Measurements from ENCODE around the gene KIF5C.

KIF5C gene

DNA sequence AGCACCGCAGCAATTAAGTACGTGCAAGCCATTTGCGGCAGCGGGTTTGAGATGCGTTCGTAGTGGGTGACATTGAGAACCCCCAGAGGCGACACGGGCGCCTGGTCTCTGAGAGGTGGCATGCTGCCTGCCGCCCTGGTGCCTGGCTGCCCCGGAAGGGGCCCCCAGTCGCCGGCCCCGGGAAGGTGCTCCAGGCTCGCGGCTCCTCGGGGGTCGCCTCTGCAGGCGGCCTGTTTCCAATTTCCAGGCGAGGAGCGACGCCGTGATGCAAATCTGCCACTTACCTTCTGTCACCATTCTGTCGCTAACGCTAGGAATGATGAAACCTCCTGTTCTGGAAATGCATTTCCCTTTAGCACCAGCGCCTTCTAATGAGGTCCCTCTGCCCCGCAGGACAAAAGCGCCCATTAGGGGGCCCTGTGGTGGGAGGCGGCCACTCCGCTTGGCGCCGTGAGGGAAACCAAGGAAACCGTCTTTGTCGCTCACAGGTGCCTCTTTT lies 13.0 kb downstream of the KIF5C start:
- no peak for DNase-seq (ENCODE audit: low read depth)

DNA sequence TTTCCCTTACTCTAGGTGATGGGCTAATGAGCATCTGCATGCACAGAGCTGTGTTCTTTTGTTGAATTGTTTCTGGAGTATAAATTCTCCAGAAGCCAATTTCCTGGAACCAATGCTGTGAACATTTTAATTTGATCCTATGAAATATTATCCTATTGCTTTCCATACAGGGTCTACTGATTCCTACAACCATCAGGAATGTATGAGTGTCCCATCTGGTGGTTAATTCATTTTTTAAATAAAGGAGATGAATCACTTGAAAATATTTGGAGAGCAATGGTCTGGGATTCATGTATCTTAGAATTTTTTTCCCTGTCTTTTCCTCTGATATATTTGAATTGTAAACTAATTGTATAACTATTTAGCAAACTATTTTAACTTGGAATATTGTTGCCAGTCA lies 14.0 kb downstream of the KIF5C start:
- no peak for DNase-seq (ENCODE audit: low read depth)

DNA sequence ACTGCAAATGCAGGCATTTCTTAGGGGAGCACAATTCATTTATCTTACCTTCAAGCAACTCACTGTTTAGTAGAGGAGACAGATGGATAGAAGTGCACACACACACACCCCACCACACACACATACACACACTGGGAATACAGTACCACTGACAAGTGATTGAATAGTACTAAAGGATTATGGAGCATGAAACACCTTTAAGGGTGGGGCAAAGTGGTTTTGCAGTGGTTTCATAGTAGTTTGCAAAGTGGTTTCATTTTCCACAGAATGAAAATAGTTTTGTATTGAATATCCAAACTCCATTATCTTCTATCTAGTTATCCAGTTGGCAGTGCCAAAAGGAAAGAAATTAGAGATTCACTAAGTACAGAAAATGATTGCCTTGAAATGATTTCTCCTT lies 18.9 kb downstream of the KIF5C start:
- DNase-seq (ENCODE audit: low read depth) = no peak

DNA sequence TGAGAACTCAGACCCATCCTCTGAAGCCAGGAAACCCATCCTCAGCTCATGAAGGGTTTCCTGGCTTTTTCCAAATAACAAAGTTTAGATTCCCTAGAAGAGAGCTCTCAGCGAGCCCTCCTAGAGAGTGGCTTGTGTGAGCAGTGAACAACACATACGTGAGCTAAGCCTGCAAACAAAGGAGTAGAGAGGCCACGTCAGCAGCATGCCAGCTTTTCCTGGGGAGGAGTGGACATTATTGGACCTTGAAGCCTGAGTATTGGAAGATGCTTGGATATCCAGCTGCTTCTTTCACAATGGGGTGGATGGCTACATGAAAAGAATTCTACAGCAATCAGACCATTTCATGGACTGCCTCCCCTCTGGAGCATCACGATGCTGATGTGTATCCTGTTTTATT lies 21.1 kb downstream of the KIF5C start:
- no peak for DNase-seq (ENCODE audit: low read depth)

DNA sequence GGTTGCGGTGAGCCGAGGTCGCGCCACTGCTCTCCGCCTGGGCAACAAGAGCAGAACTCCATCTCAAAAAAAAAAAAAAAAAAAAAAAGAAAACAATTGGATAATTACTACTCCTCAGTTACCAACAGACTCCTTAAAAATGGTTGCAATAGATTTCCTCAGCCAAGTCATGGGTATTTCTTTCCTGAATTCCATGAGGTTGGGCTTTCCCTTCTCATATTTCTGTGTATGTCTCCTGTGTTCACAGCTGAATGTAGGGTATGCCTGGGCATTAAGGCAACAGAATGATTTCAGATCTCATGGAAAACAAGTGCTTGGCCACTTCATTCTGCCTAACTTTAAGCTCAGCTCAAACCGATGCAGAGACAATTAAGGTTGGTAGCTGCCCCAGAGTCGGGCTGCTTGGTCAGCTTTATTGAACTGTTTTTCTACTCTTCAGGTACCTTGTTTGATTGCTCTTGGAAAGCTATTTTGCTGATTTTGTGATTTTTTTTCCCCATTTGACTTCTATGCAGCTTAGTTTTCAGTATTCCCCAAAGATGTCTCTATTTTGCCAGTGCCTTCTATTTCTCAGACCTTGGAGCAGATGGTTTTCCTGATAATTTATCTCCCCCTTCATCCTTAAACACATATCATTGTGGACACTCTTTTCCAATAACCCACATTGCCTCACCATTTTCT lies 24.8 kb downstream of the KIF5C start:
- DNase-seq (ENCODE audit: low read depth) = no peak

DNA sequence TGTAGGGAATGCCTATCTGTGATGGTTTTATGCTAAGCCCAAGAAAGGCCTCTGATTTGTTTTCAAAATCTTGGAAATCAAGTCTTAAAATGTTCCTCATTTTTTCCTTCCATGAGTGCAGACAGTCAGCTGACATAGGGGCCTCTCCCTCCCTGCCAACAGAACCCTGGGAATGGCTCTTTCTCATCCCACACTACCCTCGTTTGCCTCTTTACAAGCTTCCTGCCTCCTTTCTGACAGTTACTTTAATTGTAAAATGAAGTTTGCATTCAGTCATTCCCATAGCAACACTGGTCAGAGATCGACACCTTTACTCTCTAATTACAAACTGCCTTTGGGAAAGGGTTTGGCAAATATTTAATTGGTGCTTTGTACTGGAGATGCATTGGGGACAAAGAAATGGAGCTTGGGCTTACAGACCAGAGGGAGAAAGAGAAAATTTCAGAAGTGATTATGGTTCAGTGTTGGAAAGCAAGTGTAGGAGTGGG lies 25.4 kb downstream of the KIF5C start:
- no peak for DNase-seq (ENCODE audit: low read depth)

DNA sequence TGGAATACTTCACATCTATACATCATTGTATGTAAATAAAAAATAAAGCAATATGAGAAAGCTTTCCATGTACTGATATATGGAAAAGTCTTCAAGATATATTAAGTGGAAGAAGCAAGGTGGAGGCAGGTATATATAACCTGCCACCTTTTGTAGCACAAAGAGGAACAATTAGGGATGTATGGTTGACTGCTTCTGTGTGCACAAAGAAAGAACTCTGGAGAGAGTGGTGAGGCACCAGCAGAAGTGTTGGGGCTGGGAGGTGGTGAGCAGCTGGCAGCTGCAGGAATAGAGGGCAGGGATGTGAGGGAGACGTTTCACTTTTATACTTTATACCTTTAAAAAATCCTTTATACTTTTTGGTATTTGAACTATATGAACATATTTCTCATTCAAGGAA lies 26.1 kb downstream of the KIF5C start:
- DNase-seq (ENCODE audit: low read depth) = no peak

DNA sequence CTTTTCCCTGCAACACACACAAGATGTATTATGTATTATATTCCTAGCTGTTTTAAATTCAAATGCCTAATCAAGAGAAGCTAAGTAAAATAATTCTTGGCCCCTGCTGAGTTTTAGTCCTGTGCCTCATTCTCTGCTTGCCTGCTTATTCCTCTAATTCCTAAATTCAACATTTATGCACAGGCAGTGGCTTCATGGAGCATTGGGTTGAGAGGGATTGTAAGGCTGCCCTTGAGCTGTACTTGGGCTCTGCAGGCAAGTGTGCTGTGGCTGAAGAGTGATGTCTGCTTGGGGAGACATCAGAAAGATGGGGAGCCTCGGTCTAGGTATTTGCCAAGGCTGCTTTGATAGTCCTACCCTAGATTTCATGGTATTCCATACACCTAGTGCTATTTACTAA lies 27.8 kb downstream of the KIF5C start:
- no peak for DNase-seq (ENCODE audit: low read depth)

DNA sequence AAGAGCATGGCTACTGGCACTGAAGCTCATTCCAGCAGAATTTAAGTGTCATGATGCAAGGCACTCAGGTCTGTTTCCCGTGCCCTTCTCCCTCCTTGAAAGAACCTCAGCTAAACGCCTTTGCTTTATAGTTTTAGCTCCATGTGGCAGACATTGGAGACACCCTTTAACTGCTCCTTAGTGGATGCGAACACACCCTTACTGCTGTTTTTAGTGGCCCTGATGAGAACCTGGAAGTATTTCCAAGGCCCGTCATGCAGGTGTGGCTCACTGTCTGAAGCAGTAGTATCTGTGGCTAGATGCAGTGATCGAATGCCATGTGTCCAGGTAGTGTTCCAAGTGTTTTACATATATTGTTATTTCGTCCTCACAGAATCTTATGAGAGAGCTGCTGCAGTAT lies 28.3 kb downstream of the KIF5C start:
- no peak for DNase-seq (ENCODE audit: low read depth)

DNA sequence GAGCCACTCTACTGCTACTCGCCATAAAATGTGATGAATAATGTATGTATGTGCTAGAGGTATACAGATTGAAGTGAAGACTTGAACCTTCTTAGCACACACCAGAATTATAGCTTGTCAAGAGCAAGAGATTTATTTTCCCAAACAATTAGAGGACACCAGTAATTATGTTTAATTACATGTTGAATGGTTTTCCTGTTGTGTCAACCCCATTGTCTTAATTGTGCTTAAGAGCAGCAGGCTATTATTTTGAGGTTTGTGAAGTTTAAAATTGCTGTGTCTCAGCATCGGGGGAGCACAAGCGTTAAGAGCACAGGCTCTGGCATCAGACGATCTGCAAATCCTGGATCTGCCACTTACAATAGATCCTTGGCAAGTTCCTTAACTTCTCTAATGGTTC lies 29.0 kb downstream of the KIF5C start:
- no peak for DNase-seq (ENCODE audit: low read depth)

DNA sequence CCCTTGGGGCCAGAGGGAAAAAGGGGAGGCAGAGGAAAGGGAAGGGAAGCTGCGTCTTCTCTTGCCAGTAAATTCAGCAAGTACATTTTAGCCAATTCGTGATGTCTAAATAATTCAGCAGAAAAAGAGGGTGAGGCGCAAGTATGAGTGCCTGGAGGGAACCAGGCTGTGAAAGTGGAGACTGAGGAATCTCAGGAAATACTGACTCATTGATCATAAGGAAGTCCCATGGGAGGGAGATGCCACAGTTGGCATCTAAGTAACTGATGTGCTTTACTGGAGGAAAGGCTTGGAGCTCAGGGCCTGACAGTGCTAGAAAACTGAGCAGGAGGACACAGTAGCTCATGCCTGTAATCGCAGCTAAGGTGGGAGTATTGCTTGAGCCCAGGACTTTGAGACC lies 31.1 kb downstream of the KIF5C start:
- no peak for DNase-seq (ENCODE audit: low read depth)

DNA sequence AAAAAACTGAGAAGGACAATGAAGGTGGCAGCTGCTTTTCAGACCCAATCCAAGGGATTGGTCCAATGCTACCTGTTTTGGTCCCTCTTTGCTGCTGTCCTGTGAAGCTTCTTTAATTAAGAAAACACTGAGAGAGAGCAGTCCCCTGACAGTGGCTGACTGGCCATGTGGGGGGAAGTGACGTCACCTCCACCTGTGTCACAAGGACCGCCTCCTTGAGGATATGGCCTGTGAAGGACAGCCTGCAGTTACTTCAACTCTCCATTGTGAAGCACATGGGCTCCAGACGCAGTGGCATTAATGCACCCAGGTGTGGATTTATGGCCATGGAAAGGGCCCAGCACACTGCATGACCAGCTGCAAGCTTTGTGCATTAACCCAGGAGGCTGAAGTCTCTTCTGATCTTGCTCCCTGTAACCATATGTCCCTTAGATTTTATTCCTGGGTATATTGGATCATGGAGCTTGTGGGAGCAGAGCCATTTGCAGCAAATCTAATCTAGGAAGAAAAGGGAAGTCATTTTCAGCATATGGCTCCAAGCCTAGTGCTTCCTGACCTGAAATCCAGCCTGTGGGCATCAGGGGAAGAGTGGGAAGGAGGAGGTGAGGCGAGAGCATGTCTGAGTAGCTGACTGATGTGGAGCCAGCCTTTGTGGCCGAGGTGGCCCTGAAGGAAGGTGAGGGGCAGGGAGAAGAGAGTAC lies 32.2 kb downstream of the KIF5C start:
- no peak for DNase-seq (ENCODE audit: low read depth)

DNA sequence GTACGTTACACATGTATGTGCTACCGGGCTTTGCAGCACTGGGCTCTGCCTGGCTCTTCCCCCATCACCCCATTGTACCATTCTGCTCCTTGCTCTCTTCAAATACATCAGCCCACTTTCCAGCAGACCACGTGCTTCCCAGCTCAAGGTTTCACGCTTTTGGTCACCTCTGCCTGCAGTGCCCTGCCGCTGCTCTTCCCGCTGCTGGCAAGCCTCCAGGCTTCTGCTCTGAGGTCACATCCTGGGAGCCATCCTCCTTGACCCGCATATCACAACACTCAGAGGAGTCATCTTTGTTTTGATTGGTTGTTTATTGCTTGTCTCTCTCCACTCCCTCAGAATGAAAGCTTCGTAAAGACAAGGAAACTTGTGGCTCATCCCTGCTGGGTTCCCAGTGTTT lies 34.1 kb downstream of the KIF5C start:
- no peak for DNase-seq (ENCODE audit: low read depth)

DNA sequence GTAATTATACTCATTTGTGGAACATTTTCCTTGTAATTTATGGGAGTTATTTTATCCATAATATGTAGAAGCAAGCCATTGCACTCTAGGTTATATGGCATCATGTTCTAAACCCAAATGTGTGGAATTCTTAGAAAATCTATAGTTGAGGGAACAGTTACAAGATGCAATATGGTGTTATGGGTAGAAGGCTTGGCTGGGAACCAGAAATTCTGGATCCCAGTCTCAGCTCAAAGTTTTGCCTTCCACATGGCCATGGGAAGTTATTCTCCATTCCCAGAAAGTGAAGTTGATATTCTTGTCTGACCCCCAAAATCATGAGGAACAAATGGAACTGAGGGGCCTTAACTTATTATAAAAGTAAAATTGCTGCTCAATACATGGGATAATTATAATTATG lies 38.0 kb downstream of the KIF5C start:
- DNase-seq (ENCODE audit: low read depth) = no peak

DNA sequence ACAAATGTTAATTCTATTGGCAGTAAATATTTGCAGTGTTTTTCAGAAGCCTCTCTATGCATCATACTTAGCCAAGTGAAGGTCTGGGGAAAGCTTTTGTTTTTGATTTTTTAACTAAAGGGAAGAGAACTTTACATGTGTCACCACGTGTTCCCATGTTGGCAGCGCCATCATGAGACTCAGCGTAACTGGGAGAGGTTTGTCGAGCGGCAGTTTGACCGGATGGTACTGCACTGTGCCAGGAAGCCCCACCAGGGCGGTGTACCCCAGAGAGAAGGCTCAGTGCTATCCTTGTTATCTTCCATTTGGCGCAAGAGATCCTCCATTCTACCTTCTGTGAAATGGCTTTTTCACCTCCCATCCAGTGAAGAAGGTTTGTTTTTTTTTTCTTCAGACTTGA lies 38.5 kb downstream of the KIF5C start:
- DNase-seq (ENCODE audit: low read depth) = no peak

DNA sequence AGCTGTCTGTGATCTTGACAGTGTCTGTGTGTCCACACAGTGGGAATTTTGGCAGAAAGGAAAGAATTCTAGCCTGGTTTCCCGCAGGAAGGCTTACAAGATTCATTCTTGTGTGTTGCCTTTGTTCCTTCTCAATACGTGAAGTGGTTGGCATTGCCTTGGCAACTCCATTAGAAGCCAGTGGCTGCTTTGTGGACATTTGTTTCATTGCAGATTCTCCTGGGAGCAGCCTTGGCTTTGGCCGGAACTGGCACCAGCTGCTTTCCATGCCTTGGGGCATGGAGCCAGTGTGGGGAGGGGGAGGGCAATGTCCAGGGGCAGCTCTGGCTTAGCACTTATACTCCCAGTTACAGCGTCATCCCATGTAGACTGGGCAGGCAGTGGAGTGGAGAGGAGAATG lies 39.4 kb downstream of the KIF5C start:
- DNase-seq (ENCODE audit: low read depth) = no peak

DNA sequence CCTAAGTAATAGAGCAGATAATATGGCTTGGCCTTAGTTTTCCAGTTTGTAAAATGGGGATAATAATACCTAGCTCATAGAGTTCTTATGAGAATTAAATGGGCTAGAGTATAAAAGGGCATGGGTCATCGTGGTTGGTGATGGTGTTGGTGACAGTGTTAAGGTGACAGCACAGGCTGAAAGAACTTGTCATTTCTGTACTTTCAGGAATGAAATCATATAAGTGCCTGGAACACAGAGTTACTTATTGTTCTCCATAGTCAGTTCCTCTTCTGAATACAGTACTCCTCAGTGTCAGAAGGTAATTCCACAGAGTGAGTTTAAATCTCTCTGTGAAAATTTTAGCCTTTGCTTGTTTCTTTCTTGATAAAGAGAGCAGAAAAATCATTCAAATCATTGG lies 42.4 kb downstream of the KIF5C start:
- DNase-seq (ENCODE audit: low read depth) = no peak

DNA sequence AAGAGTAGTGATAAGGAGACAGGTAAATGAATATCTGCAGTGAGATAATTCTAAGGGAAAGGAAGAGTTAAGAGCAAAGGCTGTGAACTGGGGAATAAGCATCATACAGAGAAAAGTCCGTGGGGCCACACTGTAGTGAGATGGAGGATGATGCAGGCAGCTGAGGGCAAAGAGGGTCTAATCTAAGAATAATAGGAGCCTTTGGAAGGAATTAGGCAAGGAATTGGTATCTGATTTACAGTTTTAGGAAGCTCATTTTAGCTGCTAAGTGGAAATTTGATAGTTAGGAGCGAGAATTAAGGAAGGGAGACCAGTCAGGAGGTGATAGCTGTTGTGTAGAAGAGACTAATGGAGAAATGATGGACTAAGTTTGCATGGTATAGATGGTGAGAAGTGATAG lies 43.5 kb downstream of the KIF5C start:
- no peak for DNase-seq (ENCODE audit: low read depth)

DNA sequence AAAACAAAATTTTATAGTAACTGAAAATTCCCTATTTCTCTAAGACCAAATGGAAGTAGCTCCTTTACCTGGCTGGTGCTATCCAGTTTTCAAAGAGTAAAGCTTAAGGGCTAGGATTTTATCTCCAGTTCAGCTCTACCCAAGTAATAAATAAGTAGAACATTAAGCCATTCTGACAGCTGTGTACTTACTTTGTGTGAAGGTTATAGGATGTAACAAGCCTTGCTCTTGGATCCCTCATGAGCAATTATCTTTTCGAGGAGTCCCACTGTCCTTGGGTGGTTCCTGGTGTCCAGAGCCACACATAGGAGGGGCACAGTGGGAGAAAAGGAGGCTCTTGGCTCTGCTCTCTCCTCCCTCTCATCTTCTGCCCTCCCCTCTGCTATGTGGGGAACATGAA lies 45.5 kb downstream of the KIF5C start:
- DNase-seq (ENCODE audit: low read depth) = no peak

DNA sequence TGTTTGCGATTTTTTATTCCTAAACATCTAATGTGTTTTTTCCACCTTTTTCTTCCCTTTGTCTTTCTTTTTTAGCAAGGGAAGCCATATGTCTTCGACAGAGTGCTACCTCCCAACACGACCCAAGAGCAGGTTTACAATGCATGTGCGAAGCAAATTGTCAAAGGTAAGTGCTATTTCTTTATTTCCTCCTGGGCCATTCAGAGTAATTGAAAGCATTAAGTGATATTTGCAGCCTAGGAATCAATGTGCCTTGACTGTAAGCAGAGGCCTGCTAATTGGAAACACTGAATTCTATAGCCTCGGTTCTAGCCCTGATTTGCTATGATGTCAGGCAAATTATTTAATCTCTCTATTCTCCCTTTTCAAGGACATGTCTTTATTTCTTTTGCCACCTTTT lies 47.0 kb downstream of the KIF5C start:
- DNase-seq (ENCODE audit: low read depth) = no peak

DNA sequence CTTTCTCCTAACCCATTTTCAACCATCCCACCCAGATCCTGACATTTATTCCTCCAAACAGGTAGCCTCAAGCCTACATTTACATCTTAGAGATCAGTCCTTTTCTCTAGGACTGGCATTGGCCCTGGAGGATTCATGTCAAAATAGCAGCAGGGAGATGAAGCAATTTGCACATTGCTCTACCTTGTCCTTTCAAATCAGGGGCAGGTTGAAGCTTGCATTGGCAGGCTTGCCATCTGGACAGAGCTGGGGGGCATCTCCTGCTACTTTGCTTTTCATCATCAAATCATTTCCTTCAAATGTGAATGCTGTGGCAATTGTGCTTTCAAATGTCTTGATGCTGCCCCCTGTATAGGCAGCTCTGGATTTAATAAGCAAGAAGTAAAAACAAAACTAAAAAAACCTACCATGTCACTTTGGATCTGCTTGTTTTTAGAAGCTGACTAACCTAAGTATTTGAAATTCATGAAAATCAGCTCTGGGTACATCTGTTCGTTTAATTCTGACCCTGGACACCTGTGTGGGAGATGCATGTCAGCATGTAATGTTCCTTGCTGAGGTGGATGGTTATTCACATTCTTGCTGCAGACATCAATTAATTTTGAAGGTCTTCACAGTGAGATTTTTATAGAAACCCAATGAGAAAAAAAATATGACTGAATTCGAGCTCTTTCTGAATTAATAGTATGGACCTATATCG lies 47.9 kb downstream of the KIF5C start:
- no peak for DNase-seq (ENCODE audit: low read depth)

DNA sequence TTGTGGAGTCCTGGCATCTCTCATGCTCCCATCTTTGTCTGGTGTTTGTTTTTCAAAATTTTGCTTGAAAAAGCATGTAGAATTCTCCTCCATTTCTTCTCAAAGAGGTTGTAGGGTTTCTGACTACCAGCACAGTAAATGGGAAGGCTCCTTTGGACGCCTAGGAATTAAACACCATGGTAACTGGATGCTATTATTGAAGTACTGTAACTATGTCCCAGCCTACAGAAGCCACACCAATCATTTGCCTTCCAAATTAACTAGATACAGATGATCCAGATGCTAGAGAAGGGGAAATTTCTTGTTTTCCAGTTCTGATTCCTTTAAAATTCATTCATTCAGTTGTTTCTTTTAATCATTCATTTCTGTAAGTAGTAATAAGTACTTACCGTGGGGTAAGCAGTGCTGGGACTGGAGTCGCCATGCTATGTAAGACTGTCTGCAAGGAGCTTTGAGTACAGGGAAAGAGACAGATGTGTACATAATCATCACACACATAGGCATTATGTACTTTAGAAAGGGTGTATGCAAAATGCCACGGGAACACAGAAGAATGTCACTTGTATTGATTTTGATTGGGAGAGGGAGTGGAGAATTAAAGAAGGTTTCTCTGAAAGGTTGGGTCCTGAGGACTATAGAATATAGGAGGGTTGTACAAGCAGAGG lies 49.6 kb downstream of the KIF5C start:
- no peak for DNase-seq (ENCODE audit: low read depth)

All from stimulated activated CD8-positive, alpha-beta memory T cell treated with anti-CD3 and anti-CD28 coated beads, Interleukin-15, amount 100 ng/mL, for 1 hour (primary cell).